Karpas-422 (cell line): ENCODE results near the gene BPIFB2. TPM values are rescaled to one million over a fixed set of nuclear protein-coding genes. Genes with fewer than 3 reads are reported as not detected.

Experiments
- DNase-seq: peaks from one replicate; pipeline ENCODE4 v3.0.0-alpha.2; 2015
- H2AFZ ChIP-seq: fragments of 200-600 bp; sonication (generic); 2 replicates; pipeline ENCODE4 v1.6.1; 2014; ENCODE audit warnings: antibody characterized with exemption, low read length, mixed read lengths
- H3K27ac ChIP-seq: fragments of 200-600 bp; sonication (generic); 2 replicates; pipeline ENCODE4 v1.5.1; 2014; ENCODE audit warnings: mild to moderate bottlenecking, low read length, moderate library complexity
- H3K27me3 ChIP-seq: fragments of 200-600 bp; sonication (generic); 2 replicates; pipeline ENCODE4 v1.6.1; 2014; ENCODE audit warnings: low read length, mixed read lengths
- H3K36me3 ChIP-seq: fragments of 200-600 bp; sonication (generic); 2 replicates; pipeline ENCODE4 v1.6.1; 2014; ENCODE audit warnings: low read length, mixed read lengths; ENCODE audit not compliant: insufficient read depth
- H3K4me1 ChIP-seq: fragments of 200-600 bp; sonication (generic); 2 replicates; pipeline ENCODE4 v1.6.1; 2014; ENCODE audit warnings: mild to moderate bottlenecking, low read length, mixed read lengths
- H3K4me2 ChIP-seq: fragments of 200-600 bp; sonication (generic); 2 replicates; pipeline ENCODE4 v1.6.1; 2014; ENCODE audit warnings: low read length, low read depth, mild to moderate bottlenecking; ENCODE audit not compliant: poor library complexity, severe bottlenecking
- H3K4me3 ChIP-seq: fragments of 200-600 bp; sonication (generic); 2 replicates; pipeline ENCODE4 v1.5.1; 2014; ENCODE audit warnings: mild to moderate bottlenecking, antibody characterized with exemption, low read length, mixed read lengths
- H3K79me2 ChIP-seq: fragments of 200-600 bp; sonication (generic); 2 replicates; pipeline ENCODE4 v1.6.1; 2014; ENCODE audit warnings: mild to moderate bottlenecking, low read length, mixed read lengths
- H3K9ac ChIP-seq: fragments of 200-600 bp; sonication (generic); 2 replicates; pipeline ENCODE4 v1.6.0; 2014; ENCODE audit warnings: low read length
- H3K9me2 ChIP-seq: fragments of 200-600 bp; sonication (generic), shearing (Covaris generic); replicated peaks from 2 replicates; pipeline ENCODE4 v1.6.0; 2014; ENCODE audit warnings: mild to moderate bottlenecking, low read length, moderate library complexity; ENCODE audit not compliant: insufficient read depth
- H3K9me3 ChIP-seq: fragments of 300-700, 200-600 bp; sonication (generic); 2 replicates; pipeline ENCODE4 v1.6.1; 2014; ENCODE audit warnings: low read length, mixed read lengths
- H4K20me1 ChIP-seq: fragments of 200-600 bp; sonication (generic); 2 replicates; pipeline ENCODE4 v1.6.1; 2014; ENCODE audit warnings: mild to moderate bottlenecking, antibody characterized with exemption, low read length, low read depth; ENCODE audit not compliant: insufficient read depth
- total RNA-seq: library from RNA; depleted of rRNA; stranded (reverse); fragments of >200 nt; shearing (Covaris generic); gene quantifications from 2 replicates; pipeline ENCODE4 v1.2.3, GENCODE V29; 2014; ENCODE audit warnings: low replicate concordance

BPIFB2 gene
- total RNA-seq, 1 experiment from 2014 or later, result not detected

GRCh38 chr20:32968478-32969241 lies 38.8 kb upstream of the BPIFB2 start:
- Histone ChIP-seq H3K27me3 (no peaks in the 10 kb centered on the region), H3K4me1 (peaks cover 9% of the 10 kb centered on the region)

GRCh38 chr20:32969356-32970114 lies 38.0 kb upstream of the BPIFB2 start:
- Histone ChIP-seq H3K4me1 (peaks cover 9% of the 10 kb centered on the region), H3K4me3 (no peak overlapping the region), H3K9me3 (no peaks in the 10 kb centered on the region), H2AFZ (no peak overlapping the region), H3K9me2 (no peaks in the 10 kb centered on the region), H4K20me1 (no peaks in the 10 kb centered on the region), H3K9ac (no peak overlapping the region), H3K36me3 (no peaks in the 10 kb centered on the region), H3K4me2 (no peak overlapping the region), H3K79me2 (no peaks in the 10 kb centered on the region), H3K27me3 (no peaks in the 10 kb centered on the region), H3K27ac (no peak overlapping the region)
- no peak for DNase-seq

More at GRCh38 chr20:32968478-32969241, 38.8 kb upstream of the BPIFB2 start:
- Histone ChIP-seq H3K4me2 (no peak overlapping the region), H4K20me1 (no peaks in the 10 kb centered on the region), H3K9ac (no peak overlapping the region), H3K4me3 (no peak overlapping the region), H2AFZ (no peak overlapping the region), H3K79me2 (no peaks in the 10 kb centered on the region), H3K9me2 (no peaks in the 10 kb centered on the region), H3K27ac (no peak overlapping the region), H3K9me3 (no peaks in the 10 kb centered on the region), H3K36me3 (no peaks in the 10 kb centered on the region)
- no peak for DNase-seq

GRCh38 chr20:32970115-32970972 lies 37.2 kb upstream of the BPIFB2 start:
- Histone ChIP-seq H3K36me3 (no peaks in the 10 kb centered on the region), H3K9me2 (no peaks in the 10 kb centered on the region), H3K9ac (no peak overlapping the region), H2AFZ (no peak overlapping the region), H3K9me3 (no peaks in the 10 kb centered on the region), H3K4me2 (no peak overlapping the region), H3K27me3 (no peaks in the 10 kb centered on the region), H3K4me3 (no peak overlapping the region), H3K27ac (no peak overlapping the region), H3K4me1 (peaks cover 9% of the 10 kb centered on the region), H4K20me1 (no peaks in the 10 kb centered on the region), H3K79me2 (no peaks in the 10 kb centered on the region)
- DNase-seq, result no peak

GRCh38 chr20:32970973-32971300 lies 36.6 kb upstream of the BPIFB2 start:
- Histone ChIP-seq H3K4me1 (peaks cover 9% of the 10 kb centered on the region), H4K20me1 (no peaks in the 10 kb centered on the region), H3K27me3 (no peaks in the 10 kb centered on the region), H3K36me3 (no peaks in the 10 kb centered on the region), H2AFZ (no peak overlapping the region), H3K9me3 (no peaks in the 10 kb centered on the region), H3K79me2 (no peaks in the 10 kb centered on the region), H3K4me2 (no peak overlapping the region), H3K9ac (no peak overlapping the region), H3K4me3 (no peak overlapping the region), H3K9me2 (no peaks in the 10 kb centered on the region), H3K27ac (no peak overlapping the region)
- no peak for DNase-seq

GRCh38 chr20:32971703-32972161 lies 35.8 kb upstream of the BPIFB2 start:
- H4K20me1 ChIP-seq, result no peaks in the 10 kb centered on the region
- no peaks in the 10 kb centered on the region for H3K27me3 ChIP-seq
- H3K79me2 ChIP-seq, result no peaks in the 10 kb centered on the region
- peak; percentile 38 for DNase-seq
- no peak overlapping the region for H3K4me2 ChIP-seq
- H2AFZ ChIP-seq, result no peak overlapping the region; the same call in 1 of the 2 replicates
- H3K4me3 ChIP-seq, result no peak overlapping the region
- no peak overlapping the region for H3K9ac ChIP-seq
- H3K9me2 ChIP-seq, result no peaks in the 10 kb centered on the region
- H3K27ac ChIP-seq, result no peak overlapping the region
- no peaks in the 10 kb centered on the region for H3K9me3 ChIP-seq
- H3K4me1 ChIP-seq, result peaks cover 9% of the 10 kb centered on the region
- H3K36me3 ChIP-seq, result no peaks in the 10 kb centered on the region

GRCh38 chr20:32972181-32973076 lies 35.1 kb upstream of the BPIFB2 start:
- peak; percentile 47 for DNase-seq
- Histone ChIP-seq H3K9ac (no peak overlapping the region), H2AFZ (no peak overlapping the region; the same call in 1 of the 2 replicates), H3K9me2 (no peaks in the 10 kb centered on the region), H3K27ac (no peak overlapping the region), H3K79me2 (no peaks in the 10 kb centered on the region), H3K36me3 (no peaks in the 10 kb centered on the region), H3K27me3 (no peaks in the 10 kb centered on the region), H3K4me2 (no peak overlapping the region), H4K20me1 (no peaks in the 10 kb centered on the region), H3K9me3 (no peaks in the 10 kb centered on the region), H3K4me3 (no peak overlapping the region), H3K4me1 (peaks cover 9% of the 10 kb centered on the region)

GRCh38 chr20:32973077-32973717 lies 34.3 kb upstream of the BPIFB2 start:
- no peak overlapping the region for H2AFZ ChIP-seq
- no peak overlapping the region for H3K4me3 ChIP-seq
- H3K36me3 ChIP-seq, result no peaks in the 10 kb centered on the region
- H3K79me2 ChIP-seq, result no peaks in the 10 kb centered on the region
- H3K9me2 ChIP-seq, result no peaks in the 10 kb centered on the region
- no peaks in the 10 kb centered on the region for H4K20me1 ChIP-seq
- H3K9ac ChIP-seq, result no peak overlapping the region
- no peak for DNase-seq
- H3K27me3 ChIP-seq, result no peaks in the 10 kb centered on the region
- H3K4me1 ChIP-seq, result peaks cover 9% of the 10 kb centered on the region
- H3K4me2 ChIP-seq, result no peak overlapping the region
- H3K27ac ChIP-seq, result no peak overlapping the region
- H3K9me3 ChIP-seq, result no peaks in the 10 kb centered on the region
